SKM-1 treated with dmso at 0.1 percent for 144 hours (cell line): ENCODE measurements around the gene CXXC5.
A peak's percentile ranks its signal among the peaks of the same experiment; 100 is the strongest.

Experiments used
- DNase-seq: peaks from one replicate; lab custom pipeline; 2025; ENCODE audit not compliant: unreplicated experiment; lab: John Stamatoyannopoulos, UW

The CXXC5 gene

DNA sequence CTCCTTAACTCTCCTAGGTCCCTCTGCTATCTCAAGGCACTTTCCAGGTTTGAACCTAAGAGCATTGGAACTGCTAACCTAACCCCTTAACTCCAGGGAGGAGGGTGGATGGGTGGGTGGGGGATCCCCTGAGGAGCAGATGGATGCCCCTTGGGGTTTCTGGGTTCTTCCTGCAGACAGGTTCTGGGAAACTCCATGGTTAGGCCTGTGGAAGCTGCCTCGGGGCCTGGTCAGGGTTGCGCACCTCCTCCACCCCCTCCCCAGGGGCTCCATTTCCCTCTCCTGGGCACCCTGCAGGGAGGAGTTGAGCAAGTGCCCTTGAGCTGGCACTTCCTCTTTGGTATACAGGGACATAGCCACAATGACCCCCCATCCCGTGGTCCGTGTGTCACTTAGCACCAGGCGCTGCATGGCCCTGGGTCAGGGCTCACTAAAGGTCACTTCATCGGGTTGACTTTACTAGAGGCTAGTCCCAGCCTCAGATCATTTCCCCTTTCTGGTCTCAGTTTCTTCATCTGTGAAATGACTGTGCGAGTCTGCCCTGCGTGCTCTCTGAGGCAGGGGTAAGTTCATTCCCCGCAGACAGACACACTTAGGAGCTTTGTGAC, 16.0 kb downstream of the CXXC5 start:
- peak; percentile 97 for DNase-seq

GRCh38 chr5:139664727-139665351, 16.7 kb downstream of the CXXC5 start:
- DNase-seq, result no peak

- DNase-seq, result no peak
Observed at GRCh38 chr5:139665626-139666025, 17.5 kb downstream of the CXXC5 start.

GRCh38 chr5:139666551-139666950, 18.4 kb downstream of the CXXC5 start:
- DNase-seq, result no peak

GRCh38 chr5:139667001-139667729, 19.0 kb downstream of the CXXC5 start:
- DNase-seq, result no peak

GRCh38 chr5:139667730-139668063, 19.5 kb downstream of the CXXC5 start:
- DNase-seq, result no peak

DNA sequence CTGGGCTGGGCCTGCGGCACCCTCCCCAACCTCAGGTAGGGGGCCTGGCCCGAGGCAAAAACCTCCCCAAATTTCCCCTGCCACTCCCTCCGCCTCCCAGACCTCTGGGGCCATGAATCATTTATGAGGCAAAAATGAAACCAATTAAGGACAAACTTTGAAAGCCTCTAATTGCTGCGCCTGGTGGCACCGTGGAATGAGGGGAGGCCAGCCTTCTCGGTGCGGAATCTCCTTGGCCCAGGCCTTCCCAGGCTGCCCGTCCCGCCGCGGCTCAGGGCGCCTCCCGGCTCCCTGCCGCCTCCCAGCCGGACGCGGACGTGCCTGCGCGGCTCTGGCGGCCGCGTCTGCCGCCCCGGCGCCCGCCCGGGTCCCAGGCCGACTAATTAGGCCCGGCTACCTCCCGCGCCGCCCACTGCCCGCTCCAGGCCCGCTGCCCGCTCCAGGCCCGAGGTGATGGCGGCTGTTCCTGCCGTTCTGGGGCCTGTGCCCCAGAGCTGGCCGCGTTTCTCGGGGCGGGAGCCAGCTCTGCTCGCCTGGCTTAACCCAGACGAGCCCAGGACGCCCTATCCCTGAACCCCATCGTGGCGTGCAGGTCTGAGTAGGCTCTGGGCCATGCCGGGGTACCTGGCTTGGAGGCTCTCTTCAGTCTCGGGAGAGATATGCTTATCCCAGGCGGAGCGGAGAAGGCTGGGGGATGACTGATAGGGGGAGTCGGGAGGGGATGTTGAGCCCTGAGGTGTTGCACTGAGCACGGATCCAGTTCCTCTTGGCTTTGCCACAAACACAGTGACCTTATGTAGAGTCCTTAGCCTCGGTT, 20.1 kb downstream of the CXXC5 start:
- DNase-seq, result no peak

GRCh38 chr5:139668924-139669661, 20.9 kb downstream of the CXXC5 start:
- no peak for DNase-seq

DNA sequence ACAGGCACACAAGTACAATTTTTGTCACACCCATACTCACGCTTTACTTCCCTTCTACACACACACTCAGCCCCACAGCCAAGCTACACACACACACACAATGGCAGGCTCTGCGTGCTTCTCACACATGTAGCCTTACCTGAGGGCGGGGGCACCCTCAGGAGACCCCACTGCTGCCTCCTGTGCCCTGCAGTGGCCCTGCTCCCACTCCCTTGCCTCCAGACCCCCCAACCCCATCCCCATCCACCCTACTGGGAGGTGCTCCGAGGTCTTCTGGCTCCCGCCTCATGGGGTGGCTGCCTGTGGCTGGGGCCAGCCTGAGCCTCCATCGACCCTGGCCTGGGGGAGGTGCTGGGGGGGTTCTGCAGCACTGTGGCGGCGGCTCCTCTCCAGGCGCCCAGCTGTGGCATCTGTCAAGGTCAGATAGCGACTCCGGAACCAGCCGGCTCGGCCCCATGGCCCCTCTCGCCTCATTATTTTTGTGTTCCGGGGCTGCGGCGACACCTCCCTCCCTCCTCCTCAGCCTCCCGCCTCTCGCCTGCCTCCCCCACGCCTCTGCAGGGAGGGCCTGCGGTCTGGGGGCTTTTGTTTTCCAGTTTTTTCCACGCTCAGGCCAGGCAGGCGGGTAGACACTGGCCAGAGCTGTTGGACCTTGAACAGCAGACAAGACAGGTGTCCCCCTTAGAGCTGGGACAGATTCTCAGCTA, 21.7 kb downstream of the CXXC5 start:
- DNase-seq, result no peak

DNA sequence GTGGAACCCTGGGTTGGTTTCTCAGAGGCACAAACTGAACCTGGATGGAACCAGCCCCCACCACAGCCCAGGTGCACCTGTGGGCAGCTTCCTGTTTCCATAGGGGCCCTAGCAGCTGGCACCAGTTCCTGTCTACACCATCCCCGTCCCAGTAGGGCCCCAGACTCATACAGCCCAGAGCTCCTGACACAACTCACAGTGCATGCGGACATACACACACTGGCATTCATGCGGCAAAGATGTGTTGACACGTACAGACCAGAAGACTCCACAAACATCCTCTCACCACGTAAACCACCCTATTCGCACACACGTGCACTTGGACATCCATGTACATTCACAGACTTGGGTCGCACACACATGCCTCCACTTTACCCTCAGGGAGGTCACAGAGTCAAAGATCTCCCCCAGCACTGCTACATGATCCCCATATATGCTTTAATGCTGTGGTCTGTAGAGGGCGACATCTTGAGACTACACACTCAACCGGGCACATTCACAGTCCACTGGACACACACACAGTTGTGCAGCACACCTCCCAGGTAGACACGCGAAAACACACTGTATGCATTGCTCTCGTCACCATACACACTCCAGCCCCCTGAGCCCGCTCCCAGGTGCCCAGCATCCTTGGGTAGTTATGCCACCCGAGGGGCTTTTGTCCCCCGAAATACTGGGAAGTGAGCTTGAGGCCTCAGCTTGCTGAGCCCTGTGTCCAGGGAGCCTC, 22.4 kb downstream of the CXXC5 start:
- DNase-seq, result peak; percentile 30

GRCh38 chr5:139671096-139671841, 23.1 kb downstream of the CXXC5 start:
- no peak for DNase-seq

- DNase-seq, result no peak
Observed at GRCh38 chr5:139675213-139675612, 27.1 kb downstream of the CXXC5 start.

- no peak for DNase-seq
Observed at GRCh38 chr5:139675825-139676224, 27.7 kb downstream of the CXXC5 start.

DNA sequence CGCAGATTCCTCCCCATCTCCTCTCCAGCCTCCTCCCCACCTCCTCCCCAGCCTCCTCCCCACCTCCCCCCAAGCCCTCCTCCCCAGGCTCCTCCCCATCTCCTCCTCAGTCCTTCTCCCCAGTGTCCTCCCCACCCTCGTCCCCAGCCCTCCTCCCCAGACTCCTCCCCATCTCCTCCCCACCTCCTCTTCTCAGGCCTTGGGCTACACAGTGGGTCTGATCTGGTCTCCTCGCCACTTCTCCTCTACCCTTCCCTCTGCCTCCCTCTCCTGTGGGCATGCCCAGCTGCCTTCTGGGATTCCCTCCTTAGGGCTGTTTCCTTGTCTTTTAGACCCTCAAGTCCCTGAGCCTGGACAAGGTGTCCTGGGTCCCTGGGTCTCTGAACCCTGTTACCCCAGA, 28.3 kb downstream of the CXXC5 start:
- no peak for DNase-seq

- peak; percentile 27 for DNase-seq
Observed at GRCh38 chr5:139676951-139677735, 29.0 kb downstream of the CXXC5 start.

DNA sequence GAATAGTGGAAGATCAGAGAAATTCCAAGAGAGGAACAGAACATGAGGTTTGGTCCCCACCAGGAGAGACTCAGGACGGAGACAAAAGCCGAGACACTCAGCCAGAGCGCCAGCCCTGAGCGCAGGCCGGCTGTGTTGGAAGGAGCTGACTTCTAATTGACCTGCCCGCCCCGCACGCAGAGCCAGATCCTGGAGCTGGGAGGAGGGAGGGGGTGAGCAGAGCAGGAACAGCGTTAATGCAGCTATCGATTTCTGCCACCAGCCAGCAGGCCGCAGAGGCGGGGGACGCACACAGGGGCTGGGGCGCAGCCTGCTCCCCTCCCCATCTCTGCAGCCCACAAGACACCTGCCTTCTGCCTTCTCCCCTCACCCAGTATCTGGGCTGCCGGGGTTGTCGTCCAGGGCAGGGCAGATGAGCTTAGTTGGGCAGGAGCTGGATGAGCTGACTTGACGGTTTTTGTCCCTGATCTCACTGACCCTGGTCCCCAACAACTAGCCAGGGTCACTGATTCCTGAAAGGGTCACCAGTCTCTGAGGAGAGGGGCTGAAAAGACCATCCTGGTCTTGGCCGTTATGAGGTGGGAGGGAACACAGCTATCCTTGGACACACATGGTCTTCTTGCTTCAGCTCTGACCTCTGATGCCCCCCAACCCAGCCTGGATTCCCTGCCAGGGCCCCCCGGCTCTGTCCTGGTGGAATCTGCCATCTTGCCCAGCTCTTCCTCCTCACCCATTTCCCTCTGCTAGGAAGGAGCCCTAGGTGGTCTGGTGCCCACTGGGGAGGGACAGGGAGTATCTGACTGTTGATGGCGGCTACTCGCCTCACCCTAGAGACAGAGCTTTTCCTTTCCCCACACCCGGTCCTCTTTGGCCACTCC, 29.8 kb downstream of the CXXC5 start:
- no peak for DNase-seq
